Mammary epithelial cell (primary cell): Measurements from ENCODE around the gene ZNF865.

ENCODE experiments used
- CTCF ChIP-seq, 2 donors: IDR thresholded peaks in 1 of 2; conservative IDR thresholded peaks in 1 of 2; 2 replicates each; pipeline ENCODE4 v1.5.1; 2011 to 2012; ENCODE audit warnings: inconsistent platforms in 2 of 2, low read length in 2 of 2, mild to moderate bottlenecking in 2 of 2, control low read depth in 1 of 2, low read depth in 1 of 2; ENCODE audit not compliant: insufficient read depth in 1 of 2; ENCODE audit errors: extremely low read depth in 1 of 2
- EZH2 ChIP-seq: IDR thresholded peaks from 2 replicates; pipeline ENCODE4 v1.6.1; 2012; ENCODE audit warnings: low read length, inconsistent platforms, borderline replicate concordance

- TF ChIP-seq EZH2 (no peak), CTCF (conservative IDR thresholded peaks at IDR 0.05 in 1 of 2, IDR thresholded peaks at IDR 0.05 in 1 of 2; ENCODE audit: extremely low read depth in 1 of 2, insufficient read depth in 1 of 2, low read depth in 1 of 2, low read length in 2 of 2) (no peak)
Observed at GRCh38 chr19:55591555-55591954, 13.9 kb upstream of the ZNF865 start.
